Right lung (tissue), 5 donors: ENCODE measurements around the gene PTGER4. TPM values are rescaled to one million over a fixed set of nuclear protein-coding genes. Genes with fewer than 3 reads are reported as not detected.
"Not testable (repeated sequence)": the region's sequence is repeated elsewhere in the genome, so short reads cannot be mapped to it uniquely, and the experiment has no call there.

Source experiments
- DNase-seq, 2 donors: peaks; one replicate each; pipeline ENCODE4 v3.0.0-alpha.2; 2013
- polyA plus RNA-seq, 5 donors: library from polyadenylated mRNA; unstranded; fragments of 120-200 nt; gene quantifications; one replicate each; pipeline versions ENCODE4 v1.2.1 to v1.2.3, GENCODE V29; 2013; ENCODE audit warnings: inconsistent platforms in 1 of 5, low replicate concordance in 1 of 5; ENCODE audit not compliant: insufficient read length in 5 of 5, insufficient read depth in 1 of 5

The PTGER4 gene
- polyA plus RNA-seq, 5 donors, result 2.2 to 4.7 (median 3.4) TPM

GRCh38 chr5:40688127-40688761, 8.5 kb downstream of the PTGER4 start:
- peak; percentile 78 to 86 for DNase-seq

- no peak for DNase-seq
Measured at GRCh38 chr5:40688996-40689395, 9.3 kb downstream of the PTGER4 start.

- no peak for DNase-seq
Measured at GRCh38 chr5:40689438-40689837, 9.7 kb downstream of the PTGER4 start.

GRCh38 chr5:40690267-40690666, 10.6 kb downstream of the PTGER4 start:
- DNase-seq, result no peak

GRCh38 chr5:40691894-40692293, 12.2 kb downstream of the PTGER4 start:
- DNase-seq, result no peak

- no peak for DNase-seq
Measured at GRCh38 chr5:40694433-40694832, 14.7 kb downstream of the PTGER4 start.

- DNase-seq, result no peak
Measured at GRCh38 chr5:40700116-40700782, 20.5 kb downstream of the PTGER4 start.

- DNase-seq, result not testable (repeated sequence)
Measured at GRCh38 chr5:40702027-40702426, 22.3 kb downstream of the PTGER4 start.

- DNase-seq, result not testable (repeated sequence)
Measured at GRCh38 chr5:40705484-40705883, 25.8 kb downstream of the PTGER4 start.

- DNase-seq, result not testable (repeated sequence)
Measured at GRCh38 chr5:40710575-40710974, 30.9 kb downstream of the PTGER4 start.

GRCh38 chr5:40714001-40714400, 34.3 kb downstream of the PTGER4 start:
- no peak for DNase-seq

GRCh38 chr5:40716000-40716399, 36.3 kb downstream of the PTGER4 start:
- DNase-seq, result no peak

- no peak for DNase-seq
Measured at GRCh38 chr5:40716590-40716989, 36.9 kb downstream of the PTGER4 start.

GRCh38 chr5:40717281-40717680, 37.6 kb downstream of the PTGER4 start:
- DNase-seq, result no peak

GRCh38 chr5:40720069-40720468, 40.4 kb downstream of the PTGER4 start:
- no peak for DNase-seq

- DNase-seq, result not testable (repeated sequence)
Measured at GRCh38 chr5:40722497-40722911, 42.8 kb downstream of the PTGER4 start.

GRCh38 chr5:40733434-40733833, 53.7 kb downstream of the PTGER4 start:
- DNase-seq, result no peak

- peak; percentile 45 to 51 for DNase-seq
Measured at GRCh38 chr5:40733879-40734563, 54.3 kb downstream of the PTGER4 start.

- DNase-seq, result no peak
Measured at GRCh38 chr5:40734986-40735385, 55.3 kb downstream of the PTGER4 start.

GRCh38 chr5:40735609-40736008, 55.9 kb downstream of the PTGER4 start:
- no peak for DNase-seq

- peak; percentile 28 to 60 for DNase-seq
Measured at GRCh38 chr5:40736103-40736875, 56.6 kb downstream of the PTGER4 start.

GRCh38 chr5:40738502-40738901, 58.8 kb downstream of the PTGER4 start:
- no peak for DNase-seq
